Measurements from ENCODE around the gene MAOA.

GRCh38 chrX:43741843-43742573, 85.9 kb downstream of the MAOA start:
- TF ChIP-seq CTCF (IDR thresholded peaks at IDR 0.05) (no peak), ZFX (IDR thresholded peaks at IDR 0.05; ENCODE audit: borderline replicate concordance) (no peak)
